H1 (cell line): Measurements from ENCODE around the gene CCT6A. TPM values are rescaled to one million over a fixed set of nuclear protein-coding genes. Genes with fewer than 3 reads are reported as not detected.

Experiments used
- CTCF ChIA-PET: fragments of 300-600 bp; sonication (Branson Sonifier 250); formaldehyde crosslinking; loops from one replicate; lab custom pipeline; 2021; ENCODE audit not compliant: partially characterized antibody; lab: Charles Lee
- POLR2A ChIA-PET: fragments of 300-600 bp; sonication (Branson Sonifier 250); formaldehyde crosslinking; loops from one replicate; lab custom pipeline; 2021; ENCODE audit warnings: inconsistent platforms; ENCODE audit not compliant: partially characterized antibody; lab: Charles Lee
- DNase-seq, 2 experiments: peaks; one replicate each; pipeline versions ENCODE4 v3.0.0 to v3.0.0-alpha.2; 2010 to 2022; ENCODE audit warnings: low spot score in 2 of 2, low read depth in 1 of 2, mixed read lengths in 1 of 2
- FAIRE-seq: peaks from 2 replicates; lab custom pipeline; 2011; peaks lifted over from hg19 to GRCh38; lab: Jason Lieb, UNC
- H2AFZ ChIP-seq: 2 replicates; pipeline ENCODE4 v1.8.1; 2012; ENCODE audit warnings: low read length, inconsistent platforms
- H2AK5ac ChIP-seq: 2 replicates; pipeline ENCODE4 v1.6.1; 2013; ENCODE audit warnings: low read depth, low read length
- H2BK120ac ChIP-seq: replicated peaks from 2 replicates; pipeline ENCODE3; 2013; ENCODE audit warnings: low read depth, low read length, inconsistent platforms
- H2BK12ac ChIP-seq: 2 replicates; pipeline ENCODE4 v1.6.1; 2013; ENCODE audit warnings: low read depth, low read length
- H2BK15ac ChIP-seq: 2 replicates; pipeline ENCODE4 v1.6.1; 2013; ENCODE audit warnings: low read length
- H2BK20ac ChIP-seq: 2 replicates; pipeline ENCODE4 v1.6.1; 2013; ENCODE audit warnings: low read length
- H2BK5ac ChIP-seq: 2 replicates; pipeline ENCODE4 v1.6.1; 2013; ENCODE audit warnings: low read depth, low read length
- H3K14ac ChIP-seq: 2 replicates; pipeline ENCODE4 v1.6.1; 2013; ENCODE audit warnings: inconsistent platforms; ENCODE audit not compliant: insufficient read length
- H3K18ac ChIP-seq: 2 replicates; pipeline ENCODE4 v1.6.1; 2013; ENCODE audit warnings: low read length; ENCODE audit errors: extremely low read depth
- H3K23ac ChIP-seq: 2 replicates; pipeline ENCODE4 v1.6.1; 2013; ENCODE audit warnings: inconsistent platforms; ENCODE audit not compliant: insufficient read length
- H3K23me2 ChIP-seq: 2 replicates; pipeline ENCODE4 v1.6.1; 2013; ENCODE audit warnings: low read depth, low read length
- H3K27ac ChIP-seq: 2 replicates; pipeline ENCODE4 v1.6.1; 2011; ENCODE audit warnings: low read depth, low read length, inconsistent platforms
- H3K27me3 ChIP-seq, 4 experiments: replicated peaks in 1 of 4; 1 replicate in 1 of 4; 2 replicates in 3 of 4; pipeline versions ENCODE4 v1.6.1 to v1.8.1; 2011 to 2013; ENCODE audit warnings: low read length in 3 of 4, mild to moderate bottlenecking in 3 of 4, inconsistent platforms in 2 of 4, mixed read lengths in 2 of 4, moderate library complexity in 1 of 4; ENCODE audit not compliant: control insufficient read depth in 3 of 4, insufficient read depth in 3 of 4; ENCODE audit errors: extremely low read depth in 1 of 4
- H3K36me3 ChIP-seq, 4 experiments: 2 replicates each; pipeline versions ENCODE4 v1.6.1 to v1.8.1; 2011 to 2013; ENCODE audit warnings: mild to moderate bottlenecking in 4 of 4, low read length in 3 of 4, moderate library complexity in 2 of 4, control low read depth in 1 of 4, inconsistent platforms in 1 of 4; ENCODE audit not compliant: insufficient read depth in 4 of 4, control insufficient read depth in 2 of 4
- H3K4ac ChIP-seq: replicated peaks from 2 replicates; pipeline ENCODE3; 2013; ENCODE audit warnings: low read length, low read depth, mixed read lengths, inconsistent platforms; ENCODE audit not compliant: insufficient read length
- H3K4me1 ChIP-seq, 4 experiments: replicated peaks in 1 of 4; 1 replicate in 1 of 4; 2 replicates in 3 of 4; pipeline versions ENCODE4 v1.6.1 to v1.8.1; 2011 to 2013; ENCODE audit warnings: low read length in 3 of 4, inconsistent platforms in 2 of 4, mixed read lengths in 1 of 4; ENCODE audit not compliant: insufficient read depth in 4 of 4, control insufficient read depth in 3 of 4
- H3K4me2 ChIP-seq, 2 experiments: 2 replicates each; pipeline versions ENCODE4 v1.6.1 to v1.8.1; 2011 to 2013; ENCODE audit warnings: low read depth in 2 of 2, low read length in 2 of 2, control low read depth in 1 of 2, inconsistent platforms in 1 of 2, mild to moderate bottlenecking in 1 of 2; ENCODE audit not compliant: insufficient read depth in 1 of 2
- H3K4me3 ChIP-seq, 4 experiments: fragments of 200-600, 300-600 bp in 1 of 4; sonication (generic), shearing (Covaris generic), sonication (Bioruptor Twin) in 1 of 4; 2 replicates each; pipeline versions ENCODE4 v1.5.1 to v1.8.1; 2011 to 2016; ENCODE audit warnings: low read length in 4 of 4, low read depth in 3 of 4, control low read depth in 2 of 4, inconsistent platforms in 2 of 4, mild to moderate bottlenecking in 2 of 4, mixed read lengths in 1 of 4, moderate library complexity in 1 of 4; ENCODE audit not compliant: insufficient read depth in 2 of 4; ENCODE audit errors: extremely low read depth in 1 of 4
- H3K56ac ChIP-seq: replicated peaks from 2 replicates; pipeline ENCODE3; 2013; ENCODE audit warnings: low read depth, mild to moderate bottlenecking, mixed read lengths, low read length, inconsistent platforms; ENCODE audit not compliant: insufficient read length
- H3K79me1 ChIP-seq: 2 replicates; pipeline ENCODE4 v1.6.1; 2013; ENCODE audit warnings: low read depth, low read length, control low read depth
- H3K79me2 ChIP-seq, 2 experiments: 2 replicates each; pipeline versions ENCODE4 v1.6.1 to v1.8.1; 2012 to 2013; ENCODE audit warnings: low read length in 2 of 2, mild to moderate bottlenecking in 2 of 2, inconsistent platforms in 1 of 2; ENCODE audit not compliant: insufficient read depth in 2 of 2, control insufficient read depth in 1 of 2
- H3K9ac ChIP-seq, 4 experiments: replicated peaks in 1 of 4; 1 replicate in 1 of 4; 2 replicates in 3 of 4; pipeline versions ENCODE4 v1.6.1 to v1.8.1; 2011 to 2013; ENCODE audit warnings: low read depth in 3 of 4, low read length in 3 of 4, control low read depth in 2 of 4, mild to moderate bottlenecking in 2 of 4, moderate library complexity in 2 of 4, inconsistent platforms in 1 of 4; ENCODE audit errors: extremely low read depth in 1 of 4
- H3K9me3 ChIP-seq, 2 experiments: 2 replicates each; pipeline versions ENCODE4 v1.6.1 to v1.8.1; 2012 to 2013; ENCODE audit warnings: mild to moderate bottlenecking in 2 of 2, moderate library complexity in 2 of 2, control low read depth in 1 of 2, inconsistent platforms in 1 of 2, low read depth in 1 of 2, low read length in 1 of 2, mixed read lengths in 1 of 2; ENCODE audit not compliant: insufficient read depth in 2 of 2
- H4K20me1 ChIP-seq, 2 experiments: replicated peaks in 1 of 2; 2 replicates each; pipeline versions ENCODE3 to v1.8.1; 2011 to 2013; ENCODE audit warnings: inconsistent platforms in 2 of 2, low read length in 2 of 2, mild to moderate bottlenecking in 1 of 2; ENCODE audit not compliant: insufficient read depth in 2 of 2, control insufficient read depth in 1 of 2
- H4K5ac ChIP-seq: 2 replicates; pipeline ENCODE4 v1.6.1; 2013; ENCODE audit warnings: low read length, low read depth, mixed read lengths, inconsistent platforms; ENCODE audit not compliant: insufficient read length
- H4K8ac ChIP-seq: 2 replicates; pipeline ENCODE4 v1.8.0; 2013; ENCODE audit warnings: mild to moderate bottlenecking, moderate library complexity, low read length, inconsistent platforms; ENCODE audit not compliant: insufficient read depth; ENCODE audit errors: extremely low read depth
- H4K91ac ChIP-seq: replicated peaks from 2 replicates; pipeline ENCODE3; 2013; ENCODE audit warnings: low read length, mixed read lengths, inconsistent platforms; ENCODE audit not compliant: insufficient read length
- ASH2L ChIP-seq: fragments of 200-600, 300-600 bp; sonication (generic); IDR thresholded peaks from one replicate; pipeline ENCODE4 v1.7.1; 2017; ENCODE audit warnings: low read length
- BCL11A ChIP-seq, 2 experiments: IDR thresholded peaks; one replicate each; pipeline ENCODE4 v1.6.1; 2011; ENCODE audit warnings: low read depth in 2 of 2, low read length in 2 of 2, mild to moderate bottlenecking in 2 of 2
- CBX8 ChIP-seq: fragments of 300-800, 300-1000 bp; sonication (generic); IDR thresholded peaks from 2 replicates; pipeline ENCODE4 v1.7.1; 2016; ENCODE audit warnings: low read depth, low read length, borderline replicate concordance
- EGR1 ChIP-seq: IDR thresholded peaks from 2 replicates; pipeline ENCODE4 v1.6.1; 2011; ENCODE audit warnings: low read depth, low read length, borderline replicate concordance
- EZH2 ChIP-seq: fragments of 200-600 bp; sonication (generic); IDR thresholded peaks from 2 replicates; pipeline ENCODE4 v1.7.1; 2012; ENCODE audit warnings: low read depth, mild to moderate bottlenecking, moderate library complexity, low read length, inconsistent platforms; ENCODE audit not compliant: severe bottlenecking
- POLR2AphosphoS5 ChIP-seq: IDR thresholded peaks from 2 replicates; pipeline ENCODE4 v1.6.1; 2011; ENCODE audit warnings: low read depth, low read length
- POU5F1 ChIP-seq: IDR thresholded peaks from 2 replicates; pipeline ENCODE4 v1.6.1; 2011; ENCODE audit warnings: low read depth, mild to moderate bottlenecking, low read length, moderate library complexity
- RBBP5 ChIP-seq: IDR thresholded peaks from 2 replicates; pipeline ENCODE4 v1.7.1; 2012; ENCODE audit warnings: low read depth, mild to moderate bottlenecking, inconsistent platforms, low read length, moderate library complexity, borderline replicate concordance
- SIN3A ChIP-seq, 2 experiments: IDR thresholded peaks in 1 of 2; conservative IDR thresholded peaks in 1 of 2; 2 replicates each; pipeline ENCODE4 v1.6.1; 2011 to 2012; ENCODE audit warnings: low read length in 2 of 2, improper control_type of control experiment in 1 of 2, low read depth in 1 of 2, mild to moderate bottlenecking in 1 of 2
- SIX5 ChIP-seq: IDR thresholded peaks from 2 replicates; pipeline ENCODE4 v1.6.1; 2011; ENCODE audit warnings: mild to moderate bottlenecking, low read depth, low read length
- TAF7 ChIP-seq: optimal IDR thresholded peaks from 2 replicates; pipeline ENCODE3; 2011; ENCODE audit warnings: low read depth, mild to moderate bottlenecking, inconsistent platforms, low read length, moderate library complexity, borderline replicate concordance
- TBP ChIP-seq: IDR thresholded peaks from 2 replicates; pipeline ENCODE4 v1.6.1; 2011; ENCODE audit warnings: low read depth, low read length, improper control_type of control experiment
- TCF12 ChIP-seq: IDR thresholded peaks from 2 replicates; pipeline ENCODE4 v1.6.1; 2011; ENCODE audit warnings: low read depth, mild to moderate bottlenecking, low read length
- WGBS, 2 experiments: shearing (Covaris generic) in 1 of 2; methylation state at CpG; one replicate each; pipeline versions ENCODE4 v1.1.6 to v1.1.7; 2013 to 2015; ENCODE audit warnings: low lambda C conversion rate in 2 of 2, mixed read lengths in 2 of 2, inconsistent platforms in 1 of 2, low coverage in 1 of 2, missing lambda C conversion rate in 1 of 2; ENCODE audit not compliant: insufficient replicate concordance in 2 of 2, insufficient coverage in 1 of 2, insufficient read length in 1 of 2; ENCODE audit errors: extremely low coverage in 1 of 2, missing lambda C conversion rate in 1 of 2; 5-methylcytosine and 5-hydroxymethylcytosine counted together
- polyA plus RNA-seq, 7 experiments: library from polyadenylated mRNA; depleted of rRNA in 3 of 7; stranded (reverse) in 5 of 7; unstranded in 2 of 7; fragments of >200 nt in 5 of 7; fragments of 200-250 nt in 2 of 7; gene quantifications; 1 replicate in 5 of 7; 2 replicates in 1 of 7; 4 replicates in 1 of 7; pipeline versions ENCODE4 v1.2.1 to v1.2.3, GENCODE V29; 2011 to 2013; ENCODE audit warnings: missing spikeins in 2 of 7, mixed read lengths in 2 of 7
- total RNA-seq: library from RNA; stranded (reverse); fragmentation: NEBNext Ultra II Directional; extraction: Animal tissue kit (Norgen Biotek cat#: 25700); gene quantifications from 2 replicates; pipeline ENCODE4 v1.2.1, GENCODE V29; 2021
- TF ChIP-seq, protein P1 (sequence below): IDR thresholded peaks from 2 replicates; pipeline ENCODE4 v1.6.1; 2011; ENCODE audit warnings: low read depth, mild to moderate bottlenecking, low read length; ENCODE audit not compliant: insufficient read depth

The CCT6A gene
- total and polyA plus RNA-seq, 2 of the 8 experiments (the other 6 are each of a cell fraction or from before 2014, with no cell fraction given), result 201 to 272 TPM

DNA sequence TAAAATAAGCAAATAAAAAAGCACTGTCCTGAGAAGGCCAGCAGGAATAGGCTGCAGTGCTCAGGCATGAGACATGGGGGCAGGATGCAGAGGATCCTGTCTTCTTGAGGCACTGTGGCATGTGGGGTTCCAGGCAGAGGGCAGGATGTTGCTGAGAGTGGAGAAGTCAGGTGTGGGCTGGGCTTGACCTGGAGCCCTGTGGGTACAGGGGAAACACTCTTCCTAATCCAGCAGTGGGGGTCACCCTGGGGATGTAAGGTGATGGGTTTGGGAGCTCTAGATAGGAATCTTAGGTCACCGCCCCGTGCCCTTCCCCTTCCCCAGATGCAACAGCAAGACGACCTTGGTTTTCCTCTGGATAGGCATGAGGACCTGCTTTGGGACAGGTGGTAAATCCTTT is 26.1 kb downstream of the CCT6A start:
- H3K9ac ChIP-seq, result no peak overlapping the region
- no peak overlapping the region for H3K27ac ChIP-seq
- H3K4ac ChIP-seq, result no peak overlapping the region
- no peak overlapping the region for H3K14ac ChIP-seq
- H3K4me1 ChIP-seq, result no peaks in the 10 kb centered on the region
- no peak overlapping the region for H2BK20ac ChIP-seq
- H3K79me2 ChIP-seq, result no peaks in the 10 kb centered on the region
- H2BK120ac ChIP-seq, result no peak overlapping the region
- H3K56ac ChIP-seq, result no peak overlapping the region
- ChIA-PET POLR2A (interaction anchor here (1.3 to 1.7 kb wide), 3 partner anchors 11 to 26 kb away, joined by 3 to 4 read pairs (median 3); partner anchors contain the start of genes CCT6A, PSPH and SUMF2), CTCF (interaction anchor here (0.9 to 2.9 kb wide), 3 partner anchors 14 to 83 kb away, joined by 3 to 23 read pairs (median 4); partner anchors contain the start of gene PHKG1)
- no peaks in the 10 kb centered on the region for H3K27me3 ChIP-seq
- no peak overlapping the region for H3K4me2 ChIP-seq
- no peak overlapping the region for H2AK5ac ChIP-seq
- WGBS, 2 experiments, result 82% methylated on average over 2 of the region's 3 CpGs; no CpG with 5 or more reads in 1 of the 2 experiments
- H4K8ac ChIP-seq, result no peak overlapping the region
- H3K4me3 ChIP-seq, result no peak overlapping the region
- no peak overlapping the region for H3K18ac ChIP-seq
- H2BK5ac ChIP-seq, result no peak overlapping the region
- no peak overlapping the region for H4K91ac ChIP-seq
- no peak for FAIRE-seq
- H2AFZ ChIP-seq, result no peak overlapping the region
- H3K36me3 ChIP-seq, result peaks cover 3 to 25% (median 9%) of the 10 kb centered on the region in 4 experiments; a peak in 7 of 8 replicates
- H4K5ac ChIP-seq, result no peak overlapping the region
- no peak overlapping the region for H2BK15ac ChIP-seq
- no peak overlapping the region for H2BK12ac ChIP-seq
- H3K79me1 ChIP-seq, result no peaks in the 10 kb centered on the region
- peaks cover 0 to 2% of the 10 kb centered on the region in 2 experiments for H4K20me1 ChIP-seq
- H3K23ac ChIP-seq, result no peak overlapping the region
- no peaks in the 10 kb centered on the region for H3K23me2 ChIP-seq
- no peak for DNase-seq
- H3K9me3 ChIP-seq, result no peaks in the 10 kb centered on the region
- TF ChIP-seq SIN3A (conservative IDR thresholded peaks at IDR 0.05 in 1 of 2, IDR thresholded peaks at IDR 0.05 in 1 of 2; ENCODE audit: low read depth in 1 of 2, low read length in 2 of 2), result no peak
- no peak for TF ChIP-seq ASH2L
- no peak for TF ChIP-seq EZH2
- TF ChIP-seq CBX8, result no peak
- TF ChIP-seq POU5F1, result no peak
- TF ChIP-seq RBBP5, result no peak
- TF ChIP-seq EGR1, result no peak
- TF ChIP-seq TCF12, result no peak
- TF ChIP-seq SIX5, result no peak
- TF ChIP-seq POLR2AphosphoS5, result no peak
- TF ChIP-seq BCL11A (IDR thresholded peaks at IDR 0.05; ENCODE audit: low read depth in 2 of 2, low read length in 2 of 2), result no peak
- no peak for TF ChIP-seq TAF7
- TF ChIP-seq, protein P1, sequence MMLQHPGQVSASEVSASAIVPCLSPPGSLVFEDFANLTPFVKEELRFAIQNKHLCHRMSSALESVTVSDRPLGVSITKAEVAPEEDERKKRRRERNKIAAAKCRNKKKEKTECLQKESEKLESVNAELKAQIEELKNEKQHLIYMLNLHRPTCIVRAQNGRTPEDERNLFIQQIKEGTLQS, result no peak
- TF ChIP-seq TBP, result no peak
